NCI-H146 (cell line): ENCODE measurements around the gene TIRAP.
"Not testable (repeated sequence)": the region's sequence is repeated elsewhere in the genome, so short reads cannot be mapped to it uniquely, and the experiment has no call there.

Source experiments
- DNase-seq: peaks from one replicate; lab custom pipeline; 2025; lab: John Stamatoyannopoulos, UW

Gene TIRAP

GRCh38 chr11:126282736-126283591 lies at the start of gene TIRAP:
TIRAP (plus strand) TSS chr11:126283093; CDS start chr11:126290895, 7,802 bp downstream.
- peak; percentile 67 for DNase-seq

DNA sequence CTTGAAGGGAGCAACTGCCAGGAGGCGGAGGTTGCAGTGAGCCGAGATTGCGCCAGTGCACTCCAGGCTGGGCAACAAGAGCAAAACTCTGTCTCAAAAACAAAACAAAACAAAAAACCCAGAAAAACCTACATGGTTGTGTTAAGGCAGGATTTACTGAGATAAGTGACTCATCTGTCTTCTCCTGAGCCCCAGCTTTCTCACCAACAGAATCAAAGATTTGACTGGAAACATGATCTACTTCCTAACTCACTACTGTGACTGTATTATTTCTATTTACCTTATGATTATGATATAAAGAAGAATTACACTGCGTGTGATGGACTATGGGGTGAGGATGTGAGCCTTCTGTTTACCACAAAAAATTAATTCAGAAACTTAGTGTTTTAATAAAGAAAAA lies 49.5 kb upstream of the TIRAP start:
- no peak for DNase-seq

DNA sequence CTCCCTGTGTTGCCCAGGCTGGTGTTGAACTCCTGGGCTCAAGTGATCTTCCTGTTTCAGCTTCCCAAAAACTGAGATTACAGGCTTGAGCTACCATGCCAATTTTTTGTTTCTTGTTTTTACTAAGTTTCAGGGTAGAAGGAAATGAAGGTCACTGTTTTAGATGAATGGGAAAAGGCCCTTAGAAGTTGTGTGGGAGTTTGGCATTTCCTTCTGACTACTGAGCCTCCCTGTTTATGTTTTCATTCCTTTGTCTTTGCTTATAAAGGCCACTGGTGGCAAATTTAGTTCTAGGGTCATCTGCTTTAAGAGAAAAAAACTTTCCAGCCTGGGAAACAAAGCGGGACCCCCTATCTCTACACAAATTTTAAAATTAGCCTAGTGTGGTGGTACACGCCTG lies 36.3 kb upstream of the TIRAP start:
- no peak for DNase-seq

DNA sequence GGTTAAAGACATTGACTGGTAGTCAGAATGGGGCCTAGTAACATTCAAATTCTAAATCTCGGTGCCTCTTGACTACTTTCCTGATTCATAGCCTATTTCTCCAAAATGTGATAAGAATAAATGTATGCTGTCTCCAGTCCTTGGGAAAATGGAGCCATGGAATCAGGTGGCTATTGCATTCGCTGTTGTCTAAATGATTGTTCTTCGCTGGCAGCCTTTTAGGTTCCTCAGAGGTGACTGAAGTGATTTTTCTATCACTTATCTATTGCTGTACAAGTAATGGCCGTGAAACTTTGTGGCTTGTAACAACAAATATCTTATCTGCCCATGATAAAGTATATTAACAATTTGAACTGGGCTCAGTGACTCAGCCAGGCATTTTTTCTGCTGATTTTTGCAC lies 29.6 kb upstream of the TIRAP start:
- DNase-seq, result no peak

GRCh38 chr11:126254819-126255218 lies 28.1 kb upstream of the TIRAP start:
- no peak for DNase-seq

- not testable (repeated sequence) for DNase-seq
These were observed 27.4 kb upstream of the TIRAP start for GRCh38 chr11:126255507-126255906.

DNA sequence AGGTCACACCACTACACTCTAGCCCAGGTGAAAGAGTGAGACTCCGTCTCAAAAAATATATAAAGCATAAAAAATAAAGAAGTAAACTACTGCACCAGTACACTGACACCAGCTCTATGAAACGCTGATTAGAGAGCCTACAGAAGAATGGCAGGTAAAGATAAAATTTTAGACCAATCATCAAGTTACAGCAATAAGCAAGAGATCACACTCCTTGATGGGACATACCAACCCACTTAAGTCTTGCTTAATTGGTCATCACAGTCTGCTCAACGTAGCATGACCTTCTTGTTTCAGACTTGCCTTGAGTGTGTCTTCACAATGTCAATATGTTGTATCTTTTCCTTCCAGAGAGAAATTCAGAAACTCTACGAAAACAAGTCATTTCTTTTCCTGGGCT lies 26.7 kb upstream of the TIRAP start:
- DNase-seq, result no peak

DNA sequence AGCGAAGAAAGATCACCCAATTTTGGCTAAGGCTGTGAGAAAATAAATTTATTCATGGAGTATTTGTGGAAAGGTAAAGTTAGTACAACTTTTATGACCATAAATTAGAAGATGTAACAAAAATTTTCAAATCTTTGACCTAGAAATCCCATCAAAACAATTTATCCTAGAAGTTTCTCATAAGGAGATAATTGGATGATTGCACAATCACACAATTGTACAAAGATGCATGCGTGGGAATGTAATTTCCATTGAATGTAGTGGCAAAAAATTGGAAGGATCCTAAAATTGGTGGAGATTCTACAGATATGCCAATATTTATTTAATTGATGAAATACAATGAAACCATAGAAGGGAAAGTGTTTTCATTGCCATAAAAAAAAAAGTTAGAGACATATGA lies 25.7 kb upstream of the TIRAP start:
- no peak for DNase-seq

DNA sequence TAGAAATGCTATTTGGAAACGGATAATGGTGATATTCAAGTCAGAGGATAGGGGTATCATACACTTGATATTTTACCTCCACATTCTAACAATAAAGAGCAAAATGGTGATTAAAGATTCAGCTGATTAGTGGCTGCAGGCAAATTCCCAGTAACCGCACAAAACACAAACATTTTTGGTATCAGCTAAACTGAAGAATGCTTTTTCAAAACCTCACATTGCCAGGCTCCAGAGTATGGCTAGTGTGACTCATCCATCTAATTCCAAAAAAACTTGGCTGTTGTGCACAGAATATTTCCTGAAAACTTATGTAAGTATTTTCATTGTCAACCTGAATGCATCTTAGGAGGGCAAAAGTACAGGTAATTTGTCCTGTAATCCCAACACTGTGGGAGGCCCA lies 25.1 kb upstream of the TIRAP start:
- no peak for DNase-seq

GRCh38 chr11:126262216-126262615 lies 20.7 kb upstream of the TIRAP start:
- no peak for DNase-seq

DNA sequence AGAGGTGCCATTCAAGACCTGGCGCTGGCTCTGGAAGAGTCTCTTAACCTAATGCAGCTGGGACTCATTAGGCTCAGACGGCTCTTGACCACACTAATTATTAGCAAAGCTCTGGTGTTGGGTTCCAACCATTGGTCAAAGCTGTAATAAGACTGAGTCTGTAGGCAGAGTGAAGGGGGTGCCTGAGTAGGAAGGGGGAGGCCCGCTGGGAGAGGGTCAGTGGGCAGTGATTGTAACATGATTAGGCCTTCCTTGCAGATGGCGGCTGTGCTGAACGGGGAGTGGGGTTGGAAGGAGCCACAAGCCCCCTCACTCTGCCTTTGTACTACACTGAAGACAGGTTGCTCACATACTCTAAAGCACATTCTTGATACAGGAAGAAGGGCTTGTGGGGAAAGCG lies 19.4 kb upstream of the TIRAP start:
- no peak for DNase-seq

DNA sequence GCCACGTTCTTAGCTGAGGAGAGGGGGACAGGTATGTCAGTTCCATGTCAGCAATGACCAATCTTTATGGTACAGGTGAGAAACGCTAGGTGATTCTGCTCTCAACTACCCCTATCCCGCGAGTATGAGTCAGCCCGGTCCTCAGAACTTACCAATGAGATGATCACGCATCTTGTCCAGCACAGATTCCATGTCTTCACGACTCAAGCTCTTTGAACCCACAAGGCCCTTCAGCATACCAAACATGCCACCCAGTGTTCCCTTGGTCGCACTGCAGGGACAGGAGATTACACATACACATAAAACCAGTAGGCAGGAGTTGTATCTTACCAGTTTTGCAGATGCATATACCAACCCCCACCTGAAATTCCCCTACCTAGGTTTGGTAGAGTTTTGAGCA lies 17.1 kb upstream of the TIRAP start:
- no peak for DNase-seq

DNA sequence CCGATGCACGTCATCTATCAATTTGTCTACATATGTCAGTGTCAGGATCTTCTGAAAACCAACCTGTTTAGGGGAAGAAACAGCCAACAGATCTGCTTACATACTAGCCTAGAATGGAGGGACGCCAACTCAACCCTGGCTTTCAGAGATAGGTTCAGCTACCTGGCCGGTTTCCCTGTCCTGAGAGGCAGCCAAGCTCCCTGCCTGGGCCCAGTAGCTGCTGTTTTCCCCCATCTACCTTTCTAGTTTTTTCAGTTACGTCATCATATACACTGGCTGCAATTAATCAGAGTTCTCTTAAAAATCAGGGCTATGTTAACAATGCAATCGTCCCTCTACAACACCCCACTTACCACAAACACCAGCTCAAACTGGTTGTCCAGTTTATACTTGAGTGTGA lies 15.2 kb upstream of the TIRAP start:
- DNase-seq, result no peak

DNA sequence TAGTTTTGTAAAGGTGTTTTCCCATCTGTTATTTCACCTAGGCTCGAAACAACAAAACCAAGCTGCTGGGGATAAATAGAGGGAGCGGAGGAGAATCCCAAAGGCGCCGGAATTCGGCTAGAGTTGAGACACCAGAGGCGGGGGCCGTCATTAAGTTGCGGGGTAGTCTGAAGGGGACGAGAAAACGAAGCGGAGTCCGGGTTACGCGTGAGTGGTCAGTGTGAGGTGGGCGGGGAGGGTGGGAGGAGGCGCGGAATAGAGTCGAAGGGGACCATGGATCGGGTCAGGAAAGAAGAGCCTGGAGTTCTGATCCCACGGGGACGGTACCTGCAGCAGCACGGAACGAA lies 14.6 kb upstream of the TIRAP start:
- DNase-seq, result peak; percentile 64

GRCh38 chr11:126268708-126269579 lies 13.9 kb upstream of the TIRAP start, which contains the start of the genes FOXRED1 and SRPRA:
FOXRED1 (plus strand) TSS chr11:126269154; CDS start chr11:126269207, 53 bp downstream.
SRPRA (minus strand) TSS chr11:126268895; CDS start chr11:126268804, 91 bp downstream.
- DNase-seq, result peak; percentile 99

DNA sequence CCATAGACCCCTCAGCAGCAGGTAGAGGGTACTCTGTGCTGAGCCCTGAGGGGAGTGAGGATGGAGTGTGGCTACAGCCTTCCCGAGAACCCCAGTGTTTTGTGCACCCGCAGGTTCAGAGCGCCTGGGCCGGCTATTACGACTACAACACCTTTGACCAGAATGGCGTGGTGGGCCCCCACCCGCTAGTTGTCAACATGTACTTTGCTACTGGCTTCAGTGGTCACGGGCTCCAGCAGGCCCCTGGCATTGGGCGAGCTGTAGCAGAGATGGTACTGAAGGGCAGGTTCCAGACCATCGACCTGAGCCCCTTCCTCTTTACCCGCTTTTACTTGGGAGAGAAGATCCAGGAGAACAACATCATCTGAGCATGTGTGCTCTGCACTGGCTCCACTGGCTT lies 5.6 kb upstream of the TIRAP start:
- DNase-seq, result no peak

- DNase-seq, result peak; percentile 41
These were observed 5.1 kb upstream of the TIRAP start for GRCh38 chr11:126277780-126278179.

- no peak for DNase-seq
These were observed 3.7 kb upstream of the TIRAP start for GRCh38 chr11:126279191-126279590.

DNA sequence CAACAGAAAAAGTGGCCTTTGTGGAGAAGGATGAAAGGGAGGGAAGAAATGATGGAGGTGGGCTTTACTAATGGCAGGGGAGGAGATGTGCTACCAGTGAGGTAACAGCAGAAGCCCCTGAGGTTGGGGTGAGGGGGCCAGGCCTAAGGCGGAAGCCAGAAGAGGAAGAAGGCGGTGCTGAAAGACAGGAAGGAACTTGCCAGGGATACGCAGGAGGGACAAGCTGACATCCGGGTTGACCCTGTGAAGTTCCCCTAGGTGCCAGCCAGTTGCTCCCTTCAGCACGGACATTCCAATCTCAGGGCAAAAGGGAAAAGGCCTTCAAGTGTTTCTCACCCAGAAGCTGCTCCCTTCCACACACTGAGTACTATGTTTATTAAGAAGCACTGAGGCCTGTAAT lies 2.3 kb upstream of the TIRAP start:
- DNase-seq, result no peak

- DNase-seq, result no peak
These were observed 1.6 kb upstream of the TIRAP start for GRCh38 chr11:126281245-126281644.

GRCh38 chr11:126281666-126282175 lies 1.2 kb upstream of the TIRAP start:
- no peak for DNase-seq

GRCh38 chr11:126282361-126282735 lies 545 bp upstream of the TIRAP start:
- DNase-seq, result peak; percentile 49

GRCh38 chr11:126284829-126285228 lies 1.9 kb downstream of the TIRAP start:
- DNase-seq, result peak; percentile 8
